Measurements from ENCODE around the gene ALKBH6. TPM values are rescaled to one million over a fixed set of nuclear protein-coding genes. Genes with fewer than 3 reads are reported as not detected.
A peak's percentile ranks its signal among the peaks of the same experiment; 100 is the strongest.

ALKBH6 gene
- total and polyA plus RNA-seq, 2 of the 13 experiments (the other 11 are each of a cell fraction or from before 2014, with no cell fraction given): 13.7 to 18.1 TPM

- peak; percentile 87; the same call in 1 of the 2 replicates for TF ChIP-seq HMGXB3 (CRISPR knock-in tag; IDR thresholded peaks at IDR 0.05; ENCODE audit: borderline replicate concordance)
- TF ChIP-seq ATM (IDR thresholded peaks at IDR 0.05; ENCODE audit: borderline replicate concordance): no peak
- TF ChIP-seq, protein P1, sequence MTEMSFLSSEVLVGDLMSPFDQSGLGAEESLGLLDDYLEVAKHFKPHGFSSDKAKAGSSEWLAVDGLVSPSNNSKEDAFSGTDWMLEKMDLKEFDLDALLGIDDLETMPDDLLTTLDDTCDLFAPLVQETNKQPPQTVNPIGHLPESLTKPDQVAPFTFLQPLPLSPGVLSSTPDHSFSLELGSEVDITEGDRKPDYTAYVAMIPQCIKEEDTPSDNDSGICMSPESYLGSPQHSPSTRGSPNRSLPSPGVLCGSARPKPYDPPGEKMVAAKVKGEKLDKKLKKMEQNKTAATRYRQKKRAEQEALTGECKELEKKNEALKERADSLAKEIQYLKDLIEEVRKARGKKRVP (CRISPR knock-in tag; IDR thresholded peaks at IDR 0.05): peak in 1 of 2 experiments; percentile 49; a peak in 2 of 4 replicates
- TF ChIP-seq ISL2 (CRISPR knock-in tag; IDR thresholded peaks at IDR 0.05): peak; percentile 72
- no peak for TF ChIP-seq CBX2 (IDR thresholded peaks at IDR 0.05; ENCODE audit: low read depth, low read length)
- no peak for TF ChIP-seq CBX2 (CRISPR knock-in tag; IDR thresholded peaks at IDR 0.05; ENCODE audit: low read depth)
- peak; percentile 15; the same call in 1 of the 2 replicates for TF ChIP-seq ZNF772 (CRISPR knock-in tag; IDR thresholded peaks at IDR 0.05)
- peak; percentile 90; the same call in 1 of the 2 replicates for TF ChIP-seq DMTF1 (CRISPR knock-in tag; IDR thresholded peaks at IDR 0.05)
- TF ChIP-seq MIER2 (CRISPR knock-in tag; IDR thresholded peaks at IDR 0.05): peak; percentile 53; the same call in 1 of the 2 replicates
- 0 out of 2 replicates have a peak, but pooled peaks have one; percentile 30 for TF ChIP-seq ZNF142 (CRISPR knock-in tag; IDR thresholded peaks at IDR 0.05)
- 0 out of 2 replicates have a peak, but pooled peaks have one; percentile 14 for TF ChIP-seq KLF6 (CRISPR knock-in tag; IDR thresholded peaks at IDR 0.05)
- peak; percentile 8; the same call in 1 of the 2 replicates for TF ChIP-seq CHD4 (IDR thresholded peaks at IDR 0.05; ENCODE audit: borderline replicate concordance, low read length)
- TF ChIP-seq RFX1 (IDR thresholded peaks at IDR 0.05): no peak
- peak; percentile 60; the same call in 1 of the 2 replicates for TF ChIP-seq RXRB (CRISPR knock-in tag; IDR thresholded peaks at IDR 0.05; ENCODE audit: borderline replicate concordance)
- TF ChIP-seq ZNF354B (CRISPR knock-in tag; IDR thresholded peaks at IDR 0.05): no peak
- peak; percentile 89; the same call in 1 of the 2 replicates for TF ChIP-seq ZNF564 (CRISPR knock-in tag; IDR thresholded peaks at IDR 0.05)
Observed at GRCh38 chr19:36054119-36054732, 40.2 kb upstream of the ALKBH6 start, which contains the start of gene THAP8 (continued).

All from HepG2 (cell line).